ENCODE results near the gene ICA1L.
"Not testable (repeated sequence)": the region's sequence is repeated elsewhere in the genome, so short reads cannot be mapped to it uniquely, and the experiment has no call there.

Gene ICA1L

DNA sequence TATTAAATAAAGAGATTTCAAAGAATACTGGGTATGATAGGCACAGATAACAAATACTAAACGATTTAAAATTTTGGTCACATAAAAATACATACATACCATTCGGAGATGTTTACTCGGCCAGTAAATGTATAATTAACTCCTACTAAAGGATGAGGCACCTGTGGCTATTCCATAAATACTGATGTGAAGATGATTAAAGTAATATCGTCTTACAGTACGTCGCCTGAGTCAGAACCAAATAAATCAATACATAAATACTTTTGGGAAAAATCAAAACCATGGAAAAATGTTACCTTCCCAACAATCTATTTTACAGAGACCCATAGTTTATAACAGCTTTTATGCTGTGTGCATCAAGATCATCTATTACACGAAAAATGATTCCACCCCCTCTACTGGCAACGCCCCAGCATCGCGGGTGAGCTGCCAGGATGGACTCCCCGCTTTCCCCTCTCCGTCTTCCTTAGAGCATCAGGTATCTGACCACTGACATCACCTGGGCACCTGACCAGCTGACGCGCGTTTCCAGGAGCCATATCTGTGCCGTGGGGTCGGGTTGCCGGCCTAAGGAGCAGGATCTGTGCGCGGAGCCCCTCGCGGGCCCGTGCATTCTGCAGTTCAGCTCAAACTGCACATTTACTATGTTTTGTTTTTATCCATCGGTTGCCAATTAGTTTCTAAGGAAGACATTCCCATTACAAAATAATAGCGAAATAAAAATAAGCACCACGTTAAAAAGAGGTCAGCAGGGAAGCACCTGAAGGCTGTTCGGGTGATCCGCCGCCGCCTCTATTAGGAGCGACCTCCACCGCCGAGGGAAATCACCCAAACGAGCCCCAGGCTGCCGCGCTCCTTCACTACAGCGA lies 901 bp downstream of the ICA1L start:
- peak; percentile 44 for TF ChIP-seq CTCF (IDR thresholded peaks at IDR 0.05; ENCODE audit: insufficient read depth, missing control alignments)
- no peak for FAIRE-seq
- DNase-seq (ENCODE audit: insufficient read length, low spot score) = no peak

DNA sequence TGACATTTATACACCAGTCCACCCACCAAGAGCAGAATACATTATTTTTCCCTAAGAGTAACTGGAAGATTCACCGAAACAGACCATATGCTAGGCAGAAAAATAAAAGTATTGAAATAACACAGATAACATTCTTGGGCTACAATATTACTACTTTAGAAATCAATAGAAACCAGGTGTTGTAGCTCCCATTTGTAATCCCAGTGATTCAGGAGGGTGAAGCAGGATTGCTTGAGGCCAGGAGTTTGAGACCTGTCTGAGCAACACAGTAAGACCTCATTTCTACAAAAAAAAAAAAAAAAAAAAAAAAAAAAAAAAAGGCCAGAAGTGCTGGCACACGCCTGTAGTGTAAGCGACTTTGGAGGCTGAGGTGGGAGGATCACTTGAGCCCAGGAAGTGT lies 9.6 kb downstream of the ICA1L start:
- FAIRE-seq = no peak
- no peak for TF ChIP-seq CTCF (IDR thresholded peaks at IDR 0.05; ENCODE audit: insufficient read depth, missing control alignments)
- no peak for DNase-seq (ENCODE audit: insufficient read length, low spot score)

GRCh38 chr2:202858601-202859000 lies 13.0 kb downstream of the ICA1L start:
- no peak for FAIRE-seq
- no peak for TF ChIP-seq CTCF (IDR thresholded peaks at IDR 0.05; ENCODE audit: insufficient read depth, missing control alignments)

DNA sequence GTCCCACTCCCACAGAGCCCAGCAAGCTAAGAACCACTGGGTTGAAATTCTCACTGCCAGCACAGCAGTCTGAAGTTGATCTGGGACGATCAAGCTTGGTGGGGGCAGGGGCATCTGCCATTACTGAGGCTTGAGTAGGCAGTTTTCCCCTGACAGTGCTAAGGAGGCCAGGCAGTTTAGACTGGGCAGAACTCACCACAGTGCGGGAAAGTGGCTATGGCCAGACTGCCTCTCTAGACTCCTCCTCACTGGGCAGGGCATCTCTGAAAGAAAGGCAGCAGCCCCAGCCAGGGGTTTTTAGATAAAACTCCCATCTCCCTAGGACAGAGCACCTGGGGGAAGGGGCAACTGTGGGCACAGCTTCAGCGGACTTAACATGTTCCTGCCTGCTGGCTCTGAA lies 22.2 kb downstream of the ICA1L start:
- not testable (repeated sequence) for DNase-seq (ENCODE audit: insufficient read length, low spot score); FAIRE-seq

More at GRCh38 chr2:202858601-202859000, 13.0 kb downstream of the ICA1L start:
- DNase-seq (ENCODE audit: insufficient read length, low spot score) = no peak

GRCh38 chr2:202848813-202849212 lies 22.8 kb downstream of the ICA1L start:
- FAIRE-seq (no peak), DNase-seq (ENCODE audit: insufficient read length, low spot score) (no peak)

DNA sequence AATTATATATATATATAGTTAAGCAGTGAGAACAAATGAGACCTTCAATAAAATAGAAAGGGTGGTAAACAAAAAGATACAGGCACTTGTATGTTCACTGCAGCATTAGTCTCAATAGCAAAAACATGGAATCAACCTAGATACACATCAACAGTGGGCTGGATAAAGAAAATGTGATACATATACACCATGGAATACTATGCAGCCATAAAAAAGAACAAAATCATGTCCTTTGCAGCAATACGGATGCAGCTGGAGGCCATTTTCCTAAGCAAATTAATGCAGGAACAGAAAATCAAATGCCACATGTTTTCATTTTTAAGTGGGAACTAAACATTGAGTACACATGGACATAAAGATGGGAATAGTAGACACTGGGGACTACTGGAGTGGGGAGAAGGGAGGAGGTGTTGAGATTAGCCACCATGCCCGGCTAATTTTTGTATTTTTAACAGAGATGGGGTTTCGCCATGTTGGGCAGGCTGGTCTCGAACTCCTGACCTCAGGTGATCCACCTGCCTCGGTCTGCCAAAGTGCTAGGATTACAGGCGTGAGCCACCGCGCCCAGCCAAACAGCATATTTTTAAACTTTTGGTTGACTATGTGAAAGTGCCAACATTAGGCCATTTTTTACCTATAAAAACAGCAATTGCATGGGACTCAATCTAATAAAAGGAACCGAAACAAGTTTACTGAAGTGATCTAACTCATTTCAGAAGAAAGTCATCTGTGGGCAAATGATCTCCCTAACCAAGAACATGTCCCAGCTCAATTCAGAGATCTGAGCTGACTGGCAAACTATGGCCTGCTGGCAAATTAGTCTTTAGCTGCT lies 23.7 kb downstream of the ICA1L start:
- FAIRE-seq (no peak), DNase-seq (ENCODE audit: insufficient read length, low spot score) (no peak)
- TF ChIP-seq CTCF (IDR thresholded peaks at IDR 0.05; ENCODE audit: insufficient read depth, missing control alignments) = no peak

More at GRCh38 chr2:202848813-202849212, 22.8 kb downstream of the ICA1L start:
- no peak for TF ChIP-seq CTCF (IDR thresholded peaks at IDR 0.05; ENCODE audit: insufficient read depth, missing control alignments)

DNA sequence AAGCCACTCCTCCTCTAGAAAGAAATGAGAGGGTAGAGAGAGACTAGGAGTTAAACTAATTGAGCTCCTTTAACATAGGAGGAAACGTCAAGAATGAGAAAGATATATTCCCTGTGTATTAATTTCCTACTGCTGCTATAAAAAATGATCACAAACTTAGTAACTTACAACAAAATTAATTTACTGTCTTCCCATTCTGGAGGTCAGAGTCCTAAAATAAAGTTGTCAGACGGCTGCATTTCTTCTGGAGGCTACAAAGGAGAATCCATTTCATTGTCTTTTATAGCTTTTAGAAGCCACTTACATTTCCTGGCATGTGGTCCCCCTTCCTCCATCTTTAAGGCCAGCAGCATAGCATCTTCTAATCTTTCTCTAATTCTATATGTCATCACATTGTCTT lies 26.9 kb downstream of the ICA1L start:
- DNase-seq (ENCODE audit: insufficient read length, low spot score) (no peak), FAIRE-seq (no peak)
- no peak for TF ChIP-seq CTCF (IDR thresholded peaks at IDR 0.05; ENCODE audit: insufficient read depth, missing control alignments)

All from D721Med (cell line).